GM13977 (cell line): ENCODE measurements around the gene SLC1A2.

Experiments
- DNase-seq: peaks from one replicate; pipeline ENCODE4 v3.0.0; 2012; ENCODE audit warnings: low spot score
- in situ Hi-C: fragments of 300-500 bp; cut with MboI; formaldehyde crosslinking; loops from one replicate; pipeline ENCODE4 v1.12.0; 2022; ENCODE audit warnings: low sequenced_read_pairs, low pct_unique_long_range_greater_than_20kb, mixed read lengths, inconsistent platforms; ENCODE audit not compliant: unreplicated experiment
- TF ChIP-seq, protein P1 (sequence below): IDR thresholded peaks from 2 replicates; pipeline ENCODE4 v1.5.1; 2012; ENCODE audit warnings: mild to moderate bottlenecking, control low read depth; ENCODE audit not compliant: insufficient read depth; ENCODE audit errors: extremely low read depth, missing control alignments

Gene SLC1A2

DNA sequence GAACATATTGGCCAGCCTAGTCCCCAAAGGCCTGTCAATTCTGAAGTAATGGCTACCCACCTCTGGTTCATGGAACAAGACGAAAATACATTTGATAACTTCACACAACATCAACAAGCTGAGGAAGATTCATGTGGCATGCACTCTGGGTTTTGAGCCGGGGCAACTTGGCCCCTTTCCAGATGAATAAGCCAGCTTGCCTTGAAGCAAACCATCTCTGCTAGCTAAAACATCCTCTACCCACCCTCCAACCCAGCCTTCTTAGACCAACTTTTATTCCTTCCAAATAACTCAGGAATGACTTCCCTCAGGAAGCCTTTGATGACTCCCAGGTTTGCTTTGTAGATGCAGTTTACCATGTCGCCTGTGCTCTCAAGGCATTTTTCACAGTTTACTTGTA, 94.4 kb downstream of the SLC1A2 start:
- in situ Hi-C loops, result no loop called here
- no peak for DNase-seq
- TF ChIP-seq, protein P1, sequence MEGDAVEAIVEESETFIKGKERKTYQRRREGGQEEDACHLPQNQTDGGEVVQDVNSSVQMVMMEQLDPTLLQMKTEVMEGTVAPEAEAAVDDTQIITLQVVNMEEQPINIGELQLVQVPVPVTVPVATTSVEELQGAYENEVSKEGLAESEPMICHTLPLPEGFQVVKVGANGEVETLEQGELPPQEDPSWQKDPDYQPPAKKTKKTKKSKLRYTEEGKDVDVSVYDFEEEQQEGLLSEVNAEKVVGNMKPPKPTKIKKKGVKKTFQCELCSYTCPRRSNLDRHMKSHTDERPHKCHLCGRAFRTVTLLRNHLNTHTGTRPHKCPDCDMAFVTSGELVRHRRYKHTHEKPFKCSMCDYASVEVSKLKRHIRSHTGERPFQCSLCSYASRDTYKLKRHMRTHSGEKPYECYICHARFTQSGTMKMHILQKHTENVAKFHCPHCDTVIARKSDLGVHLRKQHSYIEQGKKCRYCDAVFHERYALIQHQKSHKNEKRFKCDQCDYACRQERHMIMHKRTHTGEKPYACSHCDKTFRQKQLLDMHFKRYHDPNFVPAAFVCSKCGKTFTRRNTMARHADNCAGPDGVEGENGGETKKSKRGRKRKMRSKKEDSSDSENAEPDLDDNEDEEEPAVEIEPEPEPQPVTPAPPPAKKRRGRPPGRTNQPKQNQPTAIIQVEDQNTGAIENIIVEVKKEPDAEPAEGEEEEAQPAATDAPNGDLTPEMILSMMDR, result no peak

DNA sequence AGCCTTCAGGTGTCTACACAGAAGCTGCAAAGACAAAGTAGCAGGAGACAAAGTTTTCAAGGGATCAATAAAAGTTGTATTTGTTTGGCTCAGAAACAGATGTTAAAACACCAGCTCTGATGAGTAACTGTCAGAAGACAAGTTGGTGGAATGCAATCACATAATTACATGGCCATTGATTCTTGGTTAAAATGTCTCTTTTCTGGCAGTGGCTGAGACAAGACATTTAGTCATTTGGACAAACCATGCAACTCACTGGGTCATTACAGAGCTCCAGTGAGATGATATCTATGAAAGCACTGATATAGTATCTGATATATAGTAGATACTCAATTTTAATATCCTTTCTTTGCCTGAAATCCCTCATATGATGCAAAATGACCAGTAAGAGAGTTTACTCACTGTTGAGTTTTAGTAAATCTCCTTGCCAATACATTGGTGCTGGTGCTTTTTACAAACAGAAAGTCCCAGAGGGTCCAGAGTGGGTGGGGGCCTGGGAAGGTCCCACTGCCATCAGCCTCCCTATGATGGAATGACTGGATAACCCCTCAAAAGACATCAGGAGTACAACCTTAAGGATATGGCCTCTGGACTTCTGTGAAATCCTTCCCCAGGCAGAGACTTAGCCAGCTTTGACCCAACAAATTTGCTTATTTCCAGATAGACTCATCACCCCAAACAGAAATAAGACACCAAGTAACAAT, 95.0 kb downstream of the SLC1A2 start:
- TF ChIP-seq, protein P1, result no peak

DNA sequence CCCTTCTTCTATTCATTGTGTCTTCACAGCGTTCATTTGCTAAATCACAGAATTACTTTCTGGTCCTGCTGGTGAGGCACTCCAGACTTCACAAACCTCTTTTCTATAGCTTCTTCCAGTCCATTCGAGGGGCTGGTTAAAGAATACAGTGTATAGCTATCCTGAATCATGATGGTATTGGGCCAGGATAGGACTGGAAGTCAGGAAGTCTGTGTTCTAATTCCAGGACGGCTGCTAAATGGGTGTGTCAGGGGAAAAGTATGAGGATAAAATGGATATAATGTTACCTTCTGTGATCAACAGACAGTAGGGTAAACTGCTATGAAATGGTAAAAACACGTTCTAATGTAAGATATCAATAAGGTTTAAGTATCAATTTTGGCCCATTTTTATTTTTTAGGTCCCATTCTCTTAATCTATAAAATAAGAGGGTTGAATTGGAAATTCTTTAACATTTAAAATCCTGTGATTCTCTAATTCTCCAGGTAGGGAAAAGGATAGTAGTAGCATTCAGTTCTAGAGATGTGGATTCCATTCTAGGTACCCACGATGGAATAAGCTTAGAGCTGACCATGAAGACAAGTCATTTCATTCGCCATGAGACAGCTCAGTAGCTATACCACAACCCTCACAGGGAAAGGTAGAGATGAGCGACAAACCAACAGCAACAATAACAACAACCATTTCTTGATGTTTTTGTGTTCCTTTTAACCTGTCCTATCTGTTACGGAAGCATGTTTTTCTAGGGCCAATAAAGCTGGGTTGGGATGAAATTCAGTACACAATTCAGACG, 96.1 kb downstream of the SLC1A2 start:
- TF ChIP-seq, protein P1, result no peak
- DNase-seq, result no peak
- in situ Hi-C loops, result no loop called here

More for the DNA sequence above, 95.0 kb downstream of the SLC1A2 start:
- in situ Hi-C loops, result no loop called here
- DNase-seq, result no peak

DNA sequence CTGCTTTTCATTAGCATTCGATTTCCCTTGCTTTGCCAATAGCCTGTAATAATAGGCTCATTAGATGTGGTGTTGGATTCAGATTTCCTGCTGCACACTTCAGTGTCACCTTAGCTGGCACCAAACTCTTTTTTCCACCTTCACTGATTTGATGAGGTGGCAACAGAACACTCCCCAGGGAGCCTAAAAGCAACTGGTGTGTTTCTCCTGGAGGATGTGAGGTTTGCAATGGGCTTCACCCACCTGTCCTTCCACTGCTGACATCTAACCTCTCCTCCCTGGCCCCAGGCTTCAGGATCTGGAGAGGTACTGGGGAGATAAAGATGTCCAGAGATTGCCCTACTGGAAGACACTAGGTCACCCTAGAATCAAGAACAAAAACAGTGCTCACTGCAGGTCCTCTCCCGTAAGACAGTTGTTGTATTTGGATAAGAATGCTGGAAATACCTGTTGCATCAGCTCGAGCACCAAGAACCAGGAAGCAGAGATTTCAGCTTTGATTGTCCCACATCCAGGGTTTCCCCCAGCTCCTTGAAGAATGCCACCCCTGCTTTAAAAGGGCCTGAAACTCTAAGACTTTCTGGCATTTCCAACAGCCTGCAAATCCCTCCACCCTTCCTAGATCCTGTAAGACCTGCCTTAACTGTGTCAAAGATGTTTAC, 96.9 kb downstream of the SLC1A2 start:
- TF ChIP-seq, protein P1, result no peak

DNA sequence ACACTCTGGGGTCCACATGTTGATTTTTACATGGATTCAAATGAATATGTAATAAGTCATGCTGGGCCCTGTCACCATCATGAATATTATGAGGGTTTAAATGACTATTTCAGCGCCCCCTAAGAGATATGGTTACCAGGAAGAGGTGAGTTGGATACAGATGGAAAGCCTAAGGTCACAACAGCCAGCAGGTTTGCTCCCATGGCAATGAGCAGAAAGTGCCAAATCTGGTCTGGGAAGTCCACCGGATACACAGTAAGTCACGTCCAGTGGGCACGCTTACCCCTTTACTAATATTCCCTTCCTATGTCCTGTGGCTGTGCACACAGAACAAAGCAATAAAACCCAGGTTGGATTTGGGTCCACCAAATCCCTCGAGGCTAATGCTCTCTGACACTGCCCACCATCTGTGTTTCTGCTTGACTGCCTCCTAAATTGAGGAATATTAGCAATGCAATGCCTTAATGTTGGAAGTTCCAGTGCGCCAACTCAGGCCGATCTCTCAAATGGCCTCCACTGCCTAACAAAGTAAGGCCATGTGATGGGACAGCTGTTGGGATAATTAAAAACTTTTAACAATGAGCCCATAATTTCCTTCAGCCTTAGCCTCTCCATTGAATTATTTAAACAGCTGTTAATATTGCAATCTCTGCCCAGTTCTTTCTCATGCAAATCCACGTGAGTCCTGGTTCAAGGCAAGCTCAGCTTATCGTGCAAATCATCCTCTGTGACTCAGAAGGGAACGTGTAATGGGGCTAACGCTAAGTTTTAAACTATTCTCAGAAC, 97.6 kb downstream of the SLC1A2 start:
- no peak for DNase-seq
- TF ChIP-seq, protein P1, result no peak
- in situ Hi-C loops, result no loop called here

More for the DNA sequence above, 96.9 kb downstream of the SLC1A2 start:
- DNase-seq, result no peak
- in situ Hi-C loops, result no loop called here

DNA sequence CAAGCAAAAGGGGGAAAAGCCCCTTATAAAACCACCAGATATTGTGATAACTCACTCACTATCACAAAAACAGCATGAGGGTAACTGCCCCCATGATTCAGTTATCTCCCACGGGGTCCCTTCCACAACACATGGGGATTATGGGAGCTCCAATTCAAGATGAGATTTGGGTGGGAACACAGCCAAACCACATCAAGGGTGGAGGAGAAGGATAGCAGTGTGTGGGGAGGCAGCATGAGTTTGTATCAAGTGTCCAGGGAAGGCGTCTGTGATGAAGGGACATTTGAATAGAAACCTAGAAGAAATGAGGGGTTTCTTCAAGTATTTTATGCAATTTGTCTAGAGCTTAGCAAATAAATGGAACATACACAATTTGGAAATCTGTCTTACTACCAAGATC, 98.2 kb downstream of the SLC1A2 start:
- in situ Hi-C loops, result no loop called here
- DNase-seq, result no peak
- TF ChIP-seq, protein P1, result no peak
